Heart left ventricle (tissue), 16 donors: Measurements from ENCODE around the gene PKP3. TPM values are rescaled to one million over a fixed set of nuclear protein-coding genes. Genes with fewer than 3 reads are reported as not detected.

Experiments used
- ATAC-seq, 4 donors: fragments of 200-7000 bp; cut with Tn5 transposase; one replicate each; pipeline ENCODE4 v1.9.1; 2020 to 2022; ENCODE audit warnings: moderate library complexity in 4 of 4, mild to moderate bottlenecking in 3 of 4, moderate number of reproducible peaks in 1 of 4
- DNase-seq, 5 donors: peaks; one replicate each; pipeline ENCODE4 v3.0.0-alpha.2; 2020
- H3K27ac ChIP-seq, 12 donors: fragments of 200-600 bp; sonication (generic) in 4 of 12; one replicate each; pipeline versions ENCODE4 v1.5.0 to v1.8.0; 2016 to 2022; ENCODE audit warnings: mild to moderate bottlenecking in 2 of 12
- H3K27me3 ChIP-seq, 9 donors: fragments of 200-600 bp; sonication (generic) in 2 of 9; one replicate each; pipeline versions ENCODE4 v1.5.1 to v1.8.0; 2016 to 2022; ENCODE audit warnings: mild to moderate bottlenecking in 3 of 9
- H3K36me3 ChIP-seq, 9 donors: fragments of 200-600 bp; sonication (generic) in 2 of 9; one replicate each; pipeline versions ENCODE4 v1.5.0 to v1.8.0; 2018 to 2022; ENCODE audit warnings: mild to moderate bottlenecking in 2 of 9
- H3K4me1 ChIP-seq, 12 donors: fragments of 200-600 bp; sonication (generic) in 4 of 12; one replicate each; pipeline versions ENCODE4 v1.5.0 to v1.8.0; 2016 to 2022; ENCODE audit warnings: mild to moderate bottlenecking in 3 of 12
- H3K4me3 ChIP-seq, 12 donors: fragments of 200-600 bp; sonication (generic) in 4 of 12; one replicate each; pipeline versions ENCODE4 v1.5.0 to v1.8.0; 2017 to 2022; ENCODE audit warnings: mild to moderate bottlenecking in 9 of 12, moderate library complexity in 4 of 12
- H3K9me3 ChIP-seq, 12 donors: fragments of 200-600 bp; sonication (generic) in 4 of 12; one replicate each; pipeline versions ENCODE4 v1.5.0 to v1.8.0; 2016 to 2022; ENCODE audit warnings: mild to moderate bottlenecking in 1 of 12
- CTCF ChIP-seq, 12 donors: fragments of 200-600 bp; sonication (generic) in 4 of 12; IDR thresholded peaks; one replicate each; pipeline versions ENCODE4 v1.5.0 to v1.8.0; 2018 to 2022; ENCODE audit warnings: antibody characterized with exemption in 12 of 12, mild to moderate bottlenecking in 5 of 12
- POLR2A ChIP-seq, 2 donors: fragments of 450-650 bp; IDR thresholded peaks; one replicate each; pipeline ENCODE4 v1.6.1; 2017; ENCODE audit warnings: antibody characterized with exemption in 2 of 2, mild to moderate bottlenecking in 2 of 2, moderate library complexity in 2 of 2
- WGBS, 4 donors: extraction: QIAGEN DNeasy Blood & Tissue Kit in 2 of 4; methylation state at CpG; one replicate each; pipeline versions ENCODE4 v1.1.5 to v1.1.7; 2013 to 2018; 5-methylcytosine and 5-hydroxymethylcytosine counted together
- intact Hi-C, 10 donors: fragments of 100-400 bp; cut with DNase I; formaldehyde crosslinking; loops; one replicate each; pipeline versions ENCODE4 v1.11.1 to v1.14.2; 2022
- polyA plus RNA-seq, 2 donors: library from polyadenylated mRNA; stranded (reverse); fragments of 200-250 nt; gene quantifications; one replicate each; pipeline ENCODE4 v1.2.3, GENCODE V29; 2013
- total RNA-seq, 9 donors: library from RNA; depleted of rRNA in 2 of 9; stranded (reverse); fragments of >200 nt in 2 of 9; fragmentation: NEBNext Ultra II Directional in 3 of 9; extraction: Animal tissue kit (Norgen Biotek cat#: 25700) in 3 of 9; gene quantifications; one replicate each; pipeline versions ENCODE4 v1.1.0 to v1.2.4, GENCODE V29; 2016 to 2023
- donor health status: ischemic (EF 13 %, LVEDD 7.1; RV severe dilation, severe dysfunction).
- donor health status: healthy with polysubstance abuse.
- donor health status: DM: no; HTN: yes; CAD: no.
- donor health status: DM: no; HTN: no; CAD: no.
- donor health status: ischemic (EF 25% LVEDD 6.9; RV normal size, moderate dysfunction).
- donor health status: ischemic (EF 25% LVEDD 5.7; RV mildly dilated, moderate dysfunction).
- donor health status: healthy.
- donor health status: DM: yes; HTN: yes; CAD: no.
- donor health status: ischemic (EF 35%, LVEDD 5.7; RV mildly dilated, moderate dysfunction).
- donor health status: nonischemic (EF 11% LVEDD 7.7; RV severe dilation, severe dysfunction).
- donor health status: DM: yes; HTN: yes; CAD: no.
- donor health status: PGD.
- donor health status: ischemic (EF 29% LVEDD 5.4; RV normal size, mild dysfunction).
- donor health status: nonischemic (EF 23%, LVEDD 6.1; RV moderate dilation, normal function).

Gene PKP3
- total and polyA plus RNA-seq, 11 donors = 0.15 to 2.0 (median 0.61) TPM

- TF ChIP-seq POLR2A (IDR thresholded peaks at IDR 0.05) = no peak
- no peak for TF ChIP-seq CTCF (IDR thresholded peaks at IDR 0.05)
- no peaks in the 10 kb centered on the region for H3K36me3 ChIP-seq
- WGBS, 4 donors = 91 to 93% (median 91%) methylated on average over 26 to 35 of the region's 35 CpGs
- no peak overlapping the region for H3K4me3 ChIP-seq
- intact Hi-C loops = no loop called here
- no peaks in the 10 kb centered on the region for H3K9me3 ChIP-seq
- peak in 1 of 5 donors; percentile 33 for DNase-seq
- H3K27ac ChIP-seq = no peak overlapping the region
- ATAC-seq = no peak
- H3K4me1 ChIP-seq = no peaks in the 10 kb centered on the region
- peaks cover 0 to 34% (median 7%) of the 10 kb centered on the region in 9 donors for H3K27me3 ChIP-seq
These were observed 13.9 kb upstream of the PKP3 start for GRCh38 chr11:380095-380480.

GRCh38 chr11:380491-380890 is 13.5 kb upstream of the PKP3 start:
- intact Hi-C loops = no loop called here
- H3K27me3 ChIP-seq = peaks cover 0 to 34% (median 7%) of the 10 kb centered on the region in 9 donors
- no peak overlapping the region for H3K27ac ChIP-seq
- H3K36me3 ChIP-seq = no peaks in the 10 kb centered on the region
- H3K9me3 ChIP-seq = no peaks in the 10 kb centered on the region
- no peak for TF ChIP-seq CTCF (IDR thresholded peaks at IDR 0.05)
- TF ChIP-seq POLR2A (IDR thresholded peaks at IDR 0.05) = no peak
- no peaks in the 10 kb centered on the region for H3K4me1 ChIP-seq
- no peak for ATAC-seq
- WGBS, 4 donors = 93 to 96% (median 94%) methylated on average over 9 to 23 of the region's 23 CpGs
- peak in 1 of 5 donors; percentile 40 for DNase-seq
- H3K4me3 ChIP-seq = no peak overlapping the region

- Histone ChIP-seq H3K4me3 (no peak overlapping the region), H3K27ac (no peak overlapping the region), H3K4me1 (no peaks in the 10 kb centered on the region), H3K36me3 (no peaks in the 10 kb centered on the region), H3K9me3 (peaks cover 0 to 3% (median 0%) of the 10 kb centered on the region in 12 donors), H3K27me3 (peaks cover 0 to 34% (median 7%) of the 10 kb centered on the region in 9 donors)
- intact Hi-C loops = no loop called here
- 90 to 97% (median 92%) methylated on average over 7 to 14 of the region's 14 CpGs for WGBS, 4 donors
- no peak for TF ChIP-seq POLR2A (IDR thresholded peaks at IDR 0.05)
- TF ChIP-seq CTCF (IDR thresholded peaks at IDR 0.05) = no peak
- DNase-seq = peak in 1 of 5 donors; percentile 48
- no peak for ATAC-seq
These were observed 13.0 kb upstream of the PKP3 start for GRCh38 chr11:380996-381395.

GRCh38 chr11:381501-382072 is 12.4 kb upstream of the PKP3 start:
- H3K4me3 ChIP-seq = no peak overlapping the region
- ATAC-seq = no peak
- intact Hi-C loops = no loop called here
- H3K27me3 ChIP-seq = peaks cover 0 to 34% (median 4%) of the 10 kb centered on the region in 9 donors
- no peak for TF ChIP-seq CTCF (IDR thresholded peaks at IDR 0.05)
- TF ChIP-seq POLR2A (IDR thresholded peaks at IDR 0.05) = no peak
- H3K9me3 ChIP-seq = peaks cover 0 to 9% (median 2%) of the 10 kb centered on the region in 12 donors
- no peaks in the 10 kb centered on the region for H3K36me3 ChIP-seq
- no peaks in the 10 kb centered on the region for H3K4me1 ChIP-seq
- peak in 1 of 5 donors; percentile 45 for DNase-seq
- 71 to 85% (median 75%) methylated on average over 19 to 31 of the region's 35 CpGs for WGBS, 4 donors
- H3K27ac ChIP-seq = no peak overlapping the region
